K562 (cell line): Measurements from ENCODE around the gene STX2. TPM values are rescaled to one million over a fixed set of nuclear protein-coding genes. Genes with fewer than 3 reads are reported as not detected.
A peak's percentile ranks its signal among the peaks of the same experiment; 100 is the strongest.

Source experiments
- ATAC-seq: fragments of 200-7000 bp; cut with Tn5 transposase; 3 replicates; pipeline ENCODE4 v1.9.1; 2020; ENCODE audit warnings: moderate library complexity
- BruUV-seq: library from RNA; stranded (reverse); fragments of 400-500 nt; replicated peaks from 2 replicates; lab custom pipeline; 2021; lab: Mats Ljungman, UMichigan
- CTCF ChIA-PET: fragments of 300-600 bp; formaldehyde crosslinking; extraction: SDS; loops from one replicate; lab custom pipeline; 2021; ENCODE audit warnings: low intra/inter-chr PET ratio; lab: Yijun Ruan, JAX
- POLR2A ChIA-PET: fragments of 300-600, 350-650 bp; sonication (Branson Sonifier 250); formaldehyde crosslinking; extraction: SDS; loops from one replicate; lab custom pipeline; 2021; ENCODE audit warnings: antibody characterized with exemption, inconsistent platforms; lab: Yijun Ruan, JAX
- DNase-seq, 4 experiments: peaks; one replicate each; pipeline versions ENCODE4 v3.0.0 to v3.0.0-alpha.2; 2011 to 2018; ENCODE audit warnings: low spot score in 3 of 4, mixed read lengths in 3 of 4; ENCODE audit errors: extremely low read depth in 1 of 4
- FAIRE-seq: peaks from 2 replicates; lab custom pipeline; 2011; peaks lifted over from hg19 to GRCh38; lab: Jason Lieb, UNC
- H2AFZ ChIP-seq: 2 replicates; pipeline ENCODE4 v1.6.0; 2011; ENCODE audit warnings: low read depth, low read length, control low read depth, inconsistent platforms
- H3K27ac ChIP-seq: fragments of 200-600 bp; 3 replicates; pipeline ENCODE4 v1.8.0; 2011; ENCODE audit warnings: low read depth, mild to moderate bottlenecking, control low read depth, inconsistent platforms, low read length, moderate library complexity, mixed read lengths; ENCODE audit errors: extremely low read depth
- H3K27me3 ChIP-seq, 2 experiments: fragments of 300-600 bp in 1 of 2; 2 replicates in 1 of 2; 3 replicates in 1 of 2; pipeline versions ENCODE4 v1.6.0 to v1.8.0; 2011; ENCODE audit warnings: inconsistent platforms in 2 of 2, low read length in 2 of 2, mild to moderate bottlenecking in 1 of 2, mixed read lengths in 1 of 2, moderate library complexity in 1 of 2; ENCODE audit not compliant: control insufficient read depth in 2 of 2, insufficient read depth in 2 of 2
- H3K36me3 ChIP-seq: fragments of 300-600 bp; 3 replicates; pipeline ENCODE4 v1.8.0; 2011; ENCODE audit warnings: mild to moderate bottlenecking, low read length, inconsistent platforms; ENCODE audit not compliant: control insufficient read depth, insufficient read depth
- H3K4me1 ChIP-seq, 2 experiments: fragments of 200-600 bp in 1 of 2; replicated peaks in 1 of 2; 2 replicates in 1 of 2; 3 replicates in 1 of 2; pipeline versions ENCODE4 v1.5.1 to v1.8.0; 2011; ENCODE audit warnings: inconsistent platforms in 2 of 2, low read length in 2 of 2, mild to moderate bottlenecking in 1 of 2, mixed read lengths in 1 of 2, moderate library complexity in 1 of 2; ENCODE audit not compliant: control insufficient read depth in 2 of 2, insufficient read depth in 2 of 2
- H3K4me2 ChIP-seq: 2 replicates; pipeline ENCODE4 v1.6.1; 2011; ENCODE audit warnings: low read length, control low read depth, inconsistent platforms, mixed read lengths; ENCODE audit not compliant: insufficient read depth
- H3K4me3 ChIP-seq: fragments of 200-600 bp; sonication (generic), shearing (Covaris generic); 2 replicates; pipeline ENCODE4 v1.5.1; 2016; ENCODE audit warnings: control low read depth, inconsistent platforms
- H3K79me2 ChIP-seq: fragments of 200-600 bp; 3 replicates; pipeline ENCODE4 v1.8.0; 2011; ENCODE audit warnings: low read length, inconsistent platforms; ENCODE audit not compliant: control insufficient read depth, insufficient read depth
- H3K9ac ChIP-seq, 2 experiments: 2 replicates each; pipeline versions ENCODE4 v1.6.0 to v1.6.1; 2011; ENCODE audit warnings: low read depth in 2 of 2, low read length in 2 of 2, control low read depth in 1 of 2, inconsistent platforms in 1 of 2, mild to moderate bottlenecking in 1 of 2, mixed read lengths in 1 of 2; ENCODE audit not compliant: insufficient read depth in 1 of 2
- H3K9me1 ChIP-seq: one replicate; pipeline ENCODE4 v1.6.0; 2011; ENCODE audit warnings: inconsistent platforms, mild to moderate bottlenecking, low read length, moderate library complexity; ENCODE audit not compliant: control insufficient read depth, insufficient read depth
- H3K9me3 ChIP-seq: replicated peaks from 2 replicates; pipeline ENCODE4 v1.5.1; 2011; ENCODE audit warnings: low read depth, low read length, inconsistent platforms; ENCODE audit not compliant: control insufficient read depth, insufficient read depth
- H4K20me1 ChIP-seq: replicated peaks from 2 replicates; pipeline ENCODE4 v1.6.1; 2011; ENCODE audit warnings: low read length, inconsistent platforms, mixed read lengths; ENCODE audit not compliant: control insufficient read depth, insufficient read depth
- CREM ChIP-seq: IDR thresholded peaks from 2 replicates; pipeline ENCODE4 v1.6.1; 2014; ENCODE audit warnings: antibody characterized with exemption, low read depth
- ETS2 ChIP-seq: IDR thresholded peaks from 2 replicates; pipeline ENCODE4 v1.6.1; 2016; ENCODE audit warnings: borderline replicate concordance, missing genetic modification characterization, mild to moderate bottlenecking, moderate library complexity, missing compliant biosample characterization; ENCODE audit not compliant: poor library complexity, severe bottlenecking
- ETV6 ChIP-seq, 3 experiments: fragments of 150-350 bp in 1 of 3; sonication (generic) in 1 of 3; formaldehyde crosslinking in 1 of 3; IDR thresholded peaks; 2 replicates each; pipeline versions ENCODE4 v1.6.1 to v1.8.0; 2014 to 2022; ENCODE audit warnings: borderline replicate concordance in 2 of 3, low read depth in 2 of 3, antibody characterized with exemption in 1 of 3, low read length in 1 of 3, mild to moderate bottlenecking in 1 of 3, missing genetic modification reagents in 1 of 3
- JUNB ChIP-seq: fragments of 450-650 bp; formaldehyde crosslinking; conservative IDR thresholded peaks from 2 replicates; pipeline ENCODE4 v1.4.0; 2020; ENCODE audit warnings: mild to moderate bottlenecking
- NCOA4 ChIP-seq: fragments of 450-650 bp; IDR thresholded peaks from 2 replicates; pipeline ENCODE4 v1.6.1; 2018; ENCODE audit warnings: mild to moderate bottlenecking; ENCODE audit not compliant: partially characterized antibody
- RBM34 ChIP-seq: fragments of 200-400 bp; formaldehyde crosslinking; IDR thresholded peaks from 2 replicates; pipeline ENCODE4 v1.6.1; 2018; ENCODE audit warnings: low read length, borderline replicate concordance; ENCODE audit not compliant: insufficient read depth
- TSC22D4 ChIP-seq: fragments of 450-650 bp; IDR thresholded peaks from 2 replicates; pipeline ENCODE4 v1.6.1; 2016; ENCODE audit warnings: missing genetic modification characterization, missing biosample characterization, control low read depth
- TSHZ1 ChIP-seq: fragments of 250-450 bp; sonication (Bioruptor Pico); IDR thresholded peaks from 2 replicates; pipeline ENCODE4 v1.4.0; 2020; ENCODE audit warnings: mild to moderate bottlenecking, moderate library complexity
- UBTF ChIP-seq, 2 experiments: IDR thresholded peaks; 2 replicates each; pipeline ENCODE4 v1.6.1; 2012; ENCODE audit warnings: improper control_type of control experiment in 2 of 2, low read depth in 2 of 2, low read length in 2 of 2, borderline replicate concordance in 1 of 2
- ZNF764 ChIP-seq: fragments of 250-450 bp; sonication (Bioruptor Pico); IDR thresholded peaks from 2 replicates; pipeline ENCODE4 v1.4.0; 2020; ENCODE audit warnings: low read depth, mild to moderate bottlenecking, moderate library complexity
- ZNF780A ChIP-seq: fragments of 250-450 bp; sonication (Bioruptor Pico); IDR thresholded peaks from 2 replicates; pipeline ENCODE4 v1.5.0; 2021; ENCODE audit warnings: mild to moderate bottlenecking
- WGBS: fragments of 100-300 bp; shearing (Covaris generic); methylation state at CpG from one replicate; pipeline ENCODE4 v1.1.6; 2016; ENCODE audit warnings: low coverage, mixed read lengths; ENCODE audit not compliant: insufficient coverage; ENCODE audit errors: missing lambda C conversion rate; 5-methylcytosine and 5-hydroxymethylcytosine counted together
- in situ Hi-C: fragments of 300-500 bp; cut with MboI; formaldehyde crosslinking; loops from 4 replicates; pipeline ENCODE4 v1.15.0; 2018; ENCODE audit warnings: inconsistent platforms, mixed read lengths
- intact Hi-C: fragments of 100-400 bp; cut with micrococcal nuclease; formaldehyde crosslinking; loops from 2 replicates; pipeline ENCODE4 v1.14.2; 2022
- polyA plus RNA-seq, 8 experiments: library from polyadenylated mRNA; depleted of rRNA in 4 of 8; stranded (reverse) in 5 of 8; unstranded in 3 of 8; fragments of >200 nt; fragmentation: Nextera tagmentation in 2 of 8; fragmentation: Illumina TruSeq in 1 of 8; extraction: Ambion mirVana in 2 of 8; extraction: Trizol in 1 of 8; gene quantifications; 2 replicates each; pipeline versions ENCODE4 v1.2.1 to v1.2.3, GENCODE V29; 2011 to 2014; ENCODE audit warnings: inconsistent platforms in 1 of 8, missing spikeins in 1 of 8
- total RNA-seq, 7 experiments: library from RNA; depleted of rRNA in 6 of 7; stranded (reverse); fragments of >200 nt in 6 of 7; fragmentation: Illumina TruSeq in 2 of 7; extraction: Trizol in 2 of 7; gene quantifications; 2 replicates each; pipeline versions ENCODE4 v1.2.1 to v1.2.3, GENCODE V29; 2011 to 2021; ENCODE audit warnings: low replicate concordance in 1 of 7
- TF ChIP-seq, protein P1 (sequence below): fragments of 250-450 bp; sonication (Bioruptor Pico); IDR thresholded peaks from 2 replicates; pipeline ENCODE4 v1.4.0; 2020; ENCODE audit warnings: mild to moderate bottlenecking, moderate library complexity

Gene STX2
- total and polyA plus RNA-seq, 9 of the 15 experiments (the other 6 are each of a cell fraction or from before 2014, with no cell fraction given) = 22.2 to 54.6 (median 30.8) TPM

- ChIA-PET POLR2A (interaction anchor here (0.6 kb wide), 1 partner anchor 1641 kb away, joined by 3 read pairs; no protein-coding TSS in a partner anchor), CTCF (no interaction called here)
- H3K4me2 ChIP-seq = no peak overlapping the region
- peaks cover 17 to 43% of the 10 kb centered on the region in 2 experiments; a peak in 4 of 5 replicates for H3K27me3 ChIP-seq
- DNase-seq = peak in 1 of 4 experiments; percentile 11
- ATAC-seq = no peak
- no TSS peak for BruUV-seq
- no peaks in the 10 kb centered on the region for H3K36me3 ChIP-seq
- peaks cover 0 to 7% of the 10 kb centered on the region in 2 experiments; a peak in 1 of 5 replicates for H3K4me1 ChIP-seq
- H3K9ac ChIP-seq = no peak overlapping the region
- in situ Hi-C loops = no loop called here
- peaks cover 19% of the 10 kb centered on the region for H3K9me3 ChIP-seq
- 0 out of 2 replicates have a peak, but pooled peaks cover 4% of the 10 kb centered on the region for H4K20me1 ChIP-seq
- no peaks in the 10 kb centered on the region for H3K79me2 ChIP-seq
- H3K27ac ChIP-seq = no peak overlapping the region
- intact Hi-C loops = loop anchor here (10.0 kb wide), 3 partner anchors 151 to 1071 kb away; no protein-coding TSS in a partner anchor
- no peak for FAIRE-seq
- no peaks in the 10 kb centered on the region for H3K9me1 ChIP-seq
- no peak overlapping the region for H2AFZ ChIP-seq
- no peak overlapping the region for H3K4me3 ChIP-seq
- 30% methylated on average over 4 of the region's 4 CpGs for WGBS
- TF ChIP-seq CREM = peak; percentile 85
- no peak for TF ChIP-seq ZNF764 (CRISPR knock-in tag)
- no peak for TF ChIP-seq NCOA4
- no peak for TF ChIP-seq RBM34
- TF ChIP-seq TSC22D4 (tag) = peak; percentile 90
- no peak for TF ChIP-seq ETV6 (IDR thresholded peaks at IDR 0.05; ENCODE audit: borderline replicate concordance in 1 of 2, low read depth in 2 of 2, low read length in 1 of 2)
- 0 out of 2 replicates have a peak, but pooled peaks have one; percentile 19 for TF ChIP-seq ETV6 (CRISPR knock-in tag; IDR thresholded peaks at IDR 0.05; ENCODE audit: borderline replicate concordance)
- TF ChIP-seq UBTF (IDR thresholded peaks at IDR 0.05; ENCODE audit: borderline replicate concordance in 1 of 2, low read depth in 2 of 2, low read length in 2 of 2) = no peak
- TF ChIP-seq, protein P1, sequence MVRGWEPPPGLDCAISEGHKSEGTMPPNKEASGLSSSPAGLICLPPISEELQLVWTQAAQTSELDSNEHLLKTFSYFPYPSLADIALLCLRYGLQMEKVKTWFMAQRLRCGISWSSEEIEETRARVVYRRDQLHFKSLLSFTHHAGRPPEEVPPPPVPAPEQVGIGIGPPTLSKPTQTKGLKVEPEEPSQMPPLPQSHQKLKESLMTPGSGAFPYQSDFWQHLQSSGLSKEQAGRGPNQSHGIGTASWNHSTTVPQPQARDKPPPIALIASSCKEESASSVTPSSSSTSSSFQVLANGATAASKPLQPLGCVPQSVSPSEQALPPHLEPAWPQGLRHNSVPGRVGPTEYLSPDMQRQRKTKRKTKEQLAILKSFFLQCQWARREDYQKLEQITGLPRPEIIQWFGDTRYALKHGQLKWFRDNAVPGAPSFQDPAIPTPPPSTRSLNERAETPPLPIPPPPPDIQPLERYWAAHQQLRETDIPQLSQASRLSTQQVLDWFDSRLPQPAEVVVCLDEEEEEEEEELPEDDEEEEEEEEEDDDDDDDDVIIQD (CRISPR knock-in tag) = no peak
- no peak for TF ChIP-seq ETS2 (tag)
- TF ChIP-seq JUNB (CRISPR knock-in tag) = peak; percentile 93
- no peak for TF ChIP-seq ZNF780A (CRISPR knock-in tag)
- no peak for TF ChIP-seq TSHZ1 (CRISPR knock-in tag)
Observed at GRCh38 chr12:130764073-130764472, 75.0 kb downstream of the STX2 start.
